ENCODE measurements around the gene RASSF8.

Gene RASSF8

GRCh38 chr12:25965682-25966081 is 7.2 kb downstream of the RASSF8 start:
- TF ChIP-seq FOXM1 (IDR thresholded peaks at IDR 0.05; ENCODE audit: borderline replicate concordance, low read depth) (no peak), TEAD4 (IDR thresholded peaks at IDR 0.05) (no peak), RAD21 (IDR thresholded peaks at IDR 0.05; ENCODE audit: low read depth) (no peak), USF1 (IDR thresholded peaks at IDR 0.05) (no peak), REST (IDR thresholded peaks at IDR 0.05; ENCODE audit: low read depth) (no peak), TCF12 (IDR thresholded peaks at IDR 0.05; ENCODE audit: low read depth) (no peak)

- TF ChIP-seq REST (IDR thresholded peaks at IDR 0.05; ENCODE audit: low read depth) = no peak
- TF ChIP-seq YY1 (IDR thresholded peaks at IDR 0.05; ENCODE audit: low read depth) = no peak
- no peak for TF ChIP-seq RAD21 (IDR thresholded peaks at IDR 0.05; ENCODE audit: low read depth)
- TF ChIP-seq USF1 (IDR thresholded peaks at IDR 0.05) = no peak
- no peak for TF ChIP-seq TEAD4 (IDR thresholded peaks at IDR 0.05)
- no peak for TF ChIP-seq NFIC (IDR thresholded peaks at IDR 0.05)
- no peak for TF ChIP-seq ZBTB7A (IDR thresholded peaks at IDR 0.05; ENCODE audit: low read depth)
- TF ChIP-seq CEBPB (IDR thresholded peaks at IDR 0.05) = no peak
- no peak for TF ChIP-seq EP300 (IDR thresholded peaks at IDR 0.05; ENCODE audit: borderline replicate concordance)
- TF ChIP-seq FOXM1 (IDR thresholded peaks at IDR 0.05; ENCODE audit: borderline replicate concordance, low read depth) = no peak
- TF ChIP-seq CREB1 (IDR thresholded peaks at IDR 0.05; ENCODE audit: low read depth) = no peak
- no peak for TF ChIP-seq TAF1 (IDR thresholded peaks at IDR 0.05; ENCODE audit: low read depth)
- TF ChIP-seq MAX (IDR thresholded peaks at IDR 0.05) = no peak
- TF ChIP-seq EGR1 (IDR thresholded peaks at IDR 0.05) = no peak
- TF ChIP-seq TCF12 (IDR thresholded peaks at IDR 0.05; ENCODE audit: low read depth) = no peak
Observed at GRCh38 chr12:25970082-25970481, 11.6 kb downstream of the RASSF8 start.

- TF ChIP-seq YY1 (IDR thresholded peaks at IDR 0.05; ENCODE audit: low read depth) (no peak), RAD21 (IDR thresholded peaks at IDR 0.05; ENCODE audit: low read depth) (no peak), NFIC (IDR thresholded peaks at IDR 0.05) (no peak), TCF12 (IDR thresholded peaks at IDR 0.05; ENCODE audit: low read depth) (no peak), FOXM1 (IDR thresholded peaks at IDR 0.05; ENCODE audit: borderline replicate concordance, low read depth) (no peak), ZBTB7A (IDR thresholded peaks at IDR 0.05; ENCODE audit: low read depth) (no peak), MAX (IDR thresholded peaks at IDR 0.05) (no peak), EGR1 (IDR thresholded peaks at IDR 0.05) (no peak), CREB1 (IDR thresholded peaks at IDR 0.05; ENCODE audit: low read depth) (no peak), TAF1 (IDR thresholded peaks at IDR 0.05; ENCODE audit: low read depth) (no peak), TEAD4 (IDR thresholded peaks at IDR 0.05) (no peak), CEBPB (IDR thresholded peaks at IDR 0.05) (no peak), REST (IDR thresholded peaks at IDR 0.05; ENCODE audit: low read depth) (no peak), EP300 (IDR thresholded peaks at IDR 0.05; ENCODE audit: borderline replicate concordance) (no peak), USF1 (IDR thresholded peaks at IDR 0.05) (no peak)
Observed at GRCh38 chr12:25970916-25971653, 12.6 kb downstream of the RASSF8 start.

- TF ChIP-seq USF1 (IDR thresholded peaks at IDR 0.05) = no peak
- no peak for TF ChIP-seq CEBPB (IDR thresholded peaks at IDR 0.05)
- no peak for TF ChIP-seq TEAD4 (IDR thresholded peaks at IDR 0.05)
- TF ChIP-seq REST (IDR thresholded peaks at IDR 0.05; ENCODE audit: low read depth) = no peak
- TF ChIP-seq YY1 (IDR thresholded peaks at IDR 0.05; ENCODE audit: low read depth) = no peak
- TF ChIP-seq FOXM1 (IDR thresholded peaks at IDR 0.05; ENCODE audit: borderline replicate concordance, low read depth) = no peak
- TF ChIP-seq TCF12 (IDR thresholded peaks at IDR 0.05; ENCODE audit: low read depth) = no peak
- no peak for TF ChIP-seq EGR1 (IDR thresholded peaks at IDR 0.05)
- TF ChIP-seq MAX (IDR thresholded peaks at IDR 0.05) = no peak
- TF ChIP-seq ZBTB7A (IDR thresholded peaks at IDR 0.05; ENCODE audit: low read depth) = no peak
- TF ChIP-seq CREB1 (IDR thresholded peaks at IDR 0.05; ENCODE audit: low read depth) = no peak
- no peak for TF ChIP-seq TAF1 (IDR thresholded peaks at IDR 0.05; ENCODE audit: low read depth)
Observed at GRCh38 chr12:25971654-25972041, 13.2 kb downstream of the RASSF8 start.

Measured in Ishikawa (cell line).